ENCODE results near the gene SORCS2. TPM values are rescaled to one million over a fixed set of nuclear protein-coding genes. Genes with fewer than 3 reads are reported as not detected.

The SORCS2 gene
- total RNA-seq, 4 donors from 2014 or later, result 0.07 to 1.2 (median 0.11) TPM

DNA sequence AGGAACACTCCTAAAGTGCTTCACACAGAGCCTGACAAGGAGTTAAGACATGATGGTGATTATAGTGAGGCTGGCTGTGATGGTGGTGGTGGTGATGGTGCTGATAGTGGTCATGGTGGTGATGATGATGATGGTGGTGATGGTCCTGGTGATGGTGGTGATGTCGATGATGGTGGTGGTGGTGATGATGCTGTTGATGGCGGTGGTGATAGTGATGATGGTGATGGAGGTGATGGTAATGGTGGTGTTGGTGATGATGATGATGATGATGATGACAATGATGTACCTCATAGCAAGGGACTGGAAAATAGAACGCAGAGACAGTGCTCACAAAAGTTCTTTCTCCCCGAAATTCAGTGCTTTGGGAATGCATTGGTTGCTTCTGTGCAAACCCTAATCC lies 276.7 kb downstream of the SORCS2 start:
- in situ Hi-C loops (cut with MboI; ENCODE audit: low sequenced_read_pairs in 4 of 4), result no loop called here
- Histone ChIP-seq H3K9me3 (no peaks in the 10 kb centered on the region), H3K4me3 (no peak overlapping the region), H3K27ac (no peak overlapping the region), H3K27me3 (peaks cover 0 to 4% (median 3%) of the 10 kb centered on the region in 3 donors), H3K4me1 (no peaks in the 10 kb centered on the region), H3K36me3 (no peaks in the 10 kb centered on the region)
- no peak for ATAC-seq
- no peak for TF ChIP-seq POLR2A (IDR thresholded peaks at IDR 0.05)
- TF ChIP-seq, protein P1, sequence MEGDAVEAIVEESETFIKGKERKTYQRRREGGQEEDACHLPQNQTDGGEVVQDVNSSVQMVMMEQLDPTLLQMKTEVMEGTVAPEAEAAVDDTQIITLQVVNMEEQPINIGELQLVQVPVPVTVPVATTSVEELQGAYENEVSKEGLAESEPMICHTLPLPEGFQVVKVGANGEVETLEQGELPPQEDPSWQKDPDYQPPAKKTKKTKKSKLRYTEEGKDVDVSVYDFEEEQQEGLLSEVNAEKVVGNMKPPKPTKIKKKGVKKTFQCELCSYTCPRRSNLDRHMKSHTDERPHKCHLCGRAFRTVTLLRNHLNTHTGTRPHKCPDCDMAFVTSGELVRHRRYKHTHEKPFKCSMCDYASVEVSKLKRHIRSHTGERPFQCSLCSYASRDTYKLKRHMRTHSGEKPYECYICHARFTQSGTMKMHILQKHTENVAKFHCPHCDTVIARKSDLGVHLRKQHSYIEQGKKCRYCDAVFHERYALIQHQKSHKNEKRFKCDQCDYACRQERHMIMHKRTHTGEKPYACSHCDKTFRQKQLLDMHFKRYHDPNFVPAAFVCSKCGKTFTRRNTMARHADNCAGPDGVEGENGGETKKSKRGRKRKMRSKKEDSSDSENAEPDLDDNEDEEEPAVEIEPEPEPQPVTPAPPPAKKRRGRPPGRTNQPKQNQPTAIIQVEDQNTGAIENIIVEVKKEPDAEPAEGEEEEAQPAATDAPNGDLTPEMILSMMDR (IDR thresholded peaks at IDR 0.05 in 4 of 5, conservative IDR thresholded peaks at IDR 0.05 in 1 of 5), result no peak
- no peak for DNase-seq
- intact Hi-C loops (cut with DNase I; ENCODE audit: low total_unique reads), result no loop called here

DNA sequence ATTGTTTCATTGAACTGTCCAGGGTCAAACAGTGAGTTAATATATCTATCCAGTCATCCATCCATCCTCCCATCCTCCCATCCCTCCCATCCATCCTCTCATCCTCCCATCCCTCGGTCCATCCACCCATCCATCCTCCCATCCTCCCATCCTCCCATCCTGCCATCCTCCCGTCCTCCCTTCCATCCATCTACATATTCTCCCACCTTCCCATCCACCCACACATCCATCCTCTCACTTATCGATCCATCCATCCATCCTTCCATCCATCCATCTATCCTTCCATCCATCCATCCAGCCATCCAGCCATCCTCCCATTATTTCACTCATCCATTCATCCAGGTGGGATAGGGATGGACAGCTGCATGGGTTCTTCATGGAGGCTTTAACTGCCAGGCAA lies 277.8 kb downstream of the SORCS2 start:
- H3K36me3 ChIP-seq, result no peaks in the 10 kb centered on the region
- no peak for DNase-seq
- intact Hi-C loops (cut with DNase I; ENCODE audit: low total_unique reads), result no loop called here
- H3K27me3 ChIP-seq, result no peaks in the 10 kb centered on the region
- no peaks in the 10 kb centered on the region for H3K4me1 ChIP-seq
- no peak for ATAC-seq
- TF ChIP-seq POLR2A (IDR thresholded peaks at IDR 0.05), result no peak
- TF ChIP-seq, protein P1 (IDR thresholded peaks at IDR 0.05 in 4 of 5, conservative IDR thresholded peaks at IDR 0.05 in 1 of 5), result no peak
- H3K9me3 ChIP-seq, result no peaks in the 10 kb centered on the region
- in situ Hi-C loops (cut with MboI; ENCODE audit: low sequenced_read_pairs in 4 of 4), result no loop called here
- H3K4me3 ChIP-seq, result no peak overlapping the region
- H3K27ac ChIP-seq, result no peak overlapping the region

DNA sequence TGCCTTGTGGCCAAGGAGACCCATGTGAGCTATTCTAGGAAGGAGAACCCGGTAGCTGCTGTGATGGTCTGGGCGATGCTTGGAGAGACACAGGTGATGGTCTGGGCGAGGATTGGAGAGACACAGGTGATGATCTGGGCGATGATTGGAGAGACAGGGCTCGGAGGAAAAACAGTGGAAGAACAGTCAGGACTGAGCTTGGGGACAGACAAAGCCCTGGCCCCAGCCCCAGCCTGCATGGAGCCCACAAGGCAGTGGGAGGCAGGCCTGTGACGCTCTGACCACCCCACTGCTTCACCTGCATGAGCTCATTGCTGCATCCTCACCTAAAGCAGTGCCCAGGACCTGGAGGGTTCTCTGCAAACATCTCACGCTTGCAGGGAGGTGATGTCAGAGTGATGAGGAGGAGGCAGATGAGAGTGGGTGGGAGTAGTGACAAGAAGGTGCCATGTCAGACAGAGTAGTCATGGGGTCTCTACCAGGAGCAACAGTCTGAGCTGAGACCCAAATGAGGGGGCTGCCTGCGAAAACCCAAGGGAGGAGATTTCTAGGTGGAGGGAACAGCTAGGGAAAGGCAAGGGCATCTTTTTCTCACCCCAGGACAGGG lies 278.3 kb downstream of the SORCS2 start:
- Histone ChIP-seq H3K36me3 (no peaks in the 10 kb centered on the region), H3K27ac (no peak overlapping the region), H3K4me1 (no peaks in the 10 kb centered on the region), H3K9me3 (no peaks in the 10 kb centered on the region), H3K27me3 (no peaks in the 10 kb centered on the region), H3K4me3 (no peak overlapping the region)
- intact Hi-C loops (cut with DNase I; ENCODE audit: low total_unique reads), result no loop called here
- ATAC-seq (no peak), DNase-seq (no peak)
- in situ Hi-C loops (cut with MboI; ENCODE audit: low sequenced_read_pairs in 4 of 4), result no loop called here
- TF ChIP-seq, protein P1 (IDR thresholded peaks at IDR 0.05 in 4 of 5, conservative IDR thresholded peaks at IDR 0.05 in 1 of 5), result no peak
- TF ChIP-seq POLR2A (IDR thresholded peaks at IDR 0.05), result no peak

DNA sequence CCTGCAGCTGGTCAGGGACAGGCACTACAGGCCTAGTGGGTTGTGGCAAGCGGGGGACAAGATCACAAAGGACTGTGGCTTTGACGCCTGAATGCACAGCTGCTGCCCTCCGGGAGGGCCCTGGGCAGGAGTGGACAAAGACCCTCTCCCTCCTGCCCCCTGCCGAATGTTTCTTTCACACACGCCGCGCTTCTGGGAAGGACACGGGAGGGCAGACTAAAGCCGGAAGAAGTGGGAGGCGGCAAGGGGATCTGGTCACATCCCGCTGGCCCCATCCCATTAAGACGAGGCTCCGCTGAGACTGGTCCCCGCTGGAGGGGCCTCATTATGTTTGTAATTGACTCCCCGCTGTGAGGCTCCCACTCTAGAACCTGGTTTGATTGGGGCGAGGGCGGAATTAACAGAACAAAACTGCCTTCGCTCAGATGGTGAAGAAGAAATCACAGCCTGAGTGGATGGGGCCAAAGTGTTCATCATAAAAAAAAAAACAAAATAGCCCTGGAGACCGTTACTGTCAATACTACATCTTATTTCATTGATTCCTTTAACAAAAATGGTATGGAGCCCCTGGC lies 280.2 kb downstream of the SORCS2 start:
- no peak for TF ChIP-seq POLR2A (IDR thresholded peaks at IDR 0.05)
- TF ChIP-seq, protein P1 (IDR thresholded peaks at IDR 0.05 in 4 of 5, conservative IDR thresholded peaks at IDR 0.05 in 1 of 5), result no peak
- H3K4me1 ChIP-seq, result no peaks in the 10 kb centered on the region
- DNase-seq (no peak), ATAC-seq (no peak)
- H3K27me3 ChIP-seq, result no peaks in the 10 kb centered on the region
- no peak overlapping the region for H3K4me3 ChIP-seq
- intact Hi-C loops (cut with DNase I; ENCODE audit: low total_unique reads) (no loop called here), in situ Hi-C loops (cut with MboI; ENCODE audit: low sequenced_read_pairs in 4 of 4) (no loop called here)
- no peak overlapping the region for H3K27ac ChIP-seq
- no peaks in the 10 kb centered on the region for H3K9me3 ChIP-seq
- H3K36me3 ChIP-seq, result no peaks in the 10 kb centered on the region

DNA sequence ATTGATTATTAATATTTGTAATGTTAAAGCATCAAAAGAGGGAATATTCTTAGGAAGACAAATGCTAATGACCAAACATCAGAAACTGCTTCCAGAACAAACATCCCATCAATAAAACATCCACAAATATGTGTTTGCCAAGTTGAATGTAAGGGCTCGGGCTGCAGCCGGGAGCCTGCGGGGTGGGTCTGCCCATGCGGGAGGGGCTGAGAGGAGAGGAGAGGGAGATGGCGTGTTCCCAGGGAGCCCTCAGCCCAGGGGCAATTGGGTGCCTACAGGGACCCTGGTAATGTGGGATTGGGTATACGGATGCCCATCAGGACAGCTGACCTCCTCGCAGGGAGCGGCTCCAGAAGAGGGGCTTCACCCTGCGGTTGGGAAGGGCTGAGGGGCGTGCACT lies 280.7 kb downstream of the SORCS2 start:
- ATAC-seq, result no peak

More for the DNA sequence above, 280.7 kb downstream of the SORCS2 start:
- H3K4me1 ChIP-seq, result no peaks in the 10 kb centered on the region
- no peak for TF ChIP-seq POLR2A (IDR thresholded peaks at IDR 0.05)
- TF ChIP-seq, protein P1 (IDR thresholded peaks at IDR 0.05 in 4 of 5, conservative IDR thresholded peaks at IDR 0.05 in 1 of 5), result no peak
- intact Hi-C loops (cut with DNase I; ENCODE audit: low total_unique reads) (no loop called here), in situ Hi-C loops (cut with MboI; ENCODE audit: low sequenced_read_pairs in 4 of 4) (no loop called here)
- H3K9me3 ChIP-seq, result no peaks in the 10 kb centered on the region
- no peak overlapping the region for H3K4me3 ChIP-seq
- no peaks in the 10 kb centered on the region for H3K27me3 ChIP-seq
- no peak overlapping the region for H3K27ac ChIP-seq
- H3K36me3 ChIP-seq, result no peaks in the 10 kb centered on the region
- DNase-seq, result no peak

Measured in gastrocnemius medialis (tissue), 4 donors.